GM19193 (cell line): Measurements from ENCODE around the gene INSC.

Source experiments
- POLR2A ChIP-seq: IDR thresholded peaks from 4 replicates; pipeline ENCODE4 v1.6.1; 2011; ENCODE audit not compliant: insufficient read depth, insufficient read length; ENCODE audit errors: extremely low read depth

Gene INSC

GRCh38 chr11:15104166-15104565, 10.6 kb upstream of the INSC start:
- TF ChIP-seq POLR2A, result no peak

- TF ChIP-seq POLR2A, result no peak
These were observed 8.3 kb upstream of the INSC start for GRCh38 chr11:15106201-15106965.

- TF ChIP-seq POLR2A, result no peak
These were observed 6.8 kb upstream of the INSC start for GRCh38 chr11:15107730-15108515.

- TF ChIP-seq POLR2A, result no peak
These were observed 6.1 kb upstream of the INSC start for GRCh38 chr11:15108592-15109130.

- no peak for TF ChIP-seq POLR2A
These were observed 5.1 kb upstream of the INSC start for GRCh38 chr11:15109602-15110001.

GRCh38 chr11:15111215-15111614, 3.5 kb upstream of the INSC start:
- TF ChIP-seq POLR2A, result no peak

GRCh38 chr11:15112131-15112541, 2.6 kb upstream of the INSC start:
- no peak for TF ChIP-seq POLR2A

- no peak for TF ChIP-seq POLR2A
These were observed 1.3 kb upstream of the INSC start for GRCh38 chr11:15113381-15113780.

GRCh38 chr11:15115686-15116085, 963 bp downstream of the INSC start:
- no peak for TF ChIP-seq POLR2A

GRCh38 chr11:15117751-15118150, 3.0 kb downstream of the INSC start:
- no peak for TF ChIP-seq POLR2A

GRCh38 chr11:15118431-15118830, 3.7 kb downstream of the INSC start:
- no peak for TF ChIP-seq POLR2A

- TF ChIP-seq POLR2A, result no peak
These were observed 4.6 kb downstream of the INSC start for GRCh38 chr11:15119352-15119751.

GRCh38 chr11:15119826-15120225, 5.1 kb downstream of the INSC start:
- no peak for TF ChIP-seq POLR2A

GRCh38 chr11:15123849-15124248, 9.1 kb downstream of the INSC start:
- TF ChIP-seq POLR2A, result no peak

GRCh38 chr11:15124528-15124927, 9.8 kb downstream of the INSC start:
- no peak for TF ChIP-seq POLR2A

- no peak for TF ChIP-seq POLR2A
These were observed 12.6 kb downstream of the INSC start for GRCh38 chr11:15127341-15127740.
